Measurements from ENCODE around the gene FOSL1.

The FOSL1 gene

DNA sequence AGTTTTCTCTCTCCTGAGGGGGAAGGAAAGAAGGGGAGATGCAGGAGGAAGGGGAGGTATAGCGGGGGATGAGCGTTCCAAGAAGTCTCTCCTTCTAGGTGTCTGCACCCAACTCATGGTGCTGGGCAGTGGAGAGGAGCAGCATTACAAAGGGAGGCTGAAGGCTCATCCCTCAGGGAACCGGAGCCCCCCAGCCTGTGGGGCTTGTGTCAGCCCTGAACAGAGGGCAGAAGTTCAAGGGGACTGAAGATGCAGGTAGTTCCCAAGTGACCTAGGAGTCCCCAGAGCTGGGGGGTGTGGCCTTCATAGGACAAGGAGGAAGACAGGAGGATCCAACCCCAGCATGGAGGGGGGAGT lies 16.9 kb upstream of the FOSL1 start:
- no peaks in the 10 kb centered on the region for H3K9me3 ChIP-seq (ENCODE audit: low read length)
- H3K27ac ChIP-seq (ENCODE audit: low read depth, low read length, poor library complexity, severe bottlenecking): no peak overlapping the region
- TF ChIP-seq, protein P1, sequence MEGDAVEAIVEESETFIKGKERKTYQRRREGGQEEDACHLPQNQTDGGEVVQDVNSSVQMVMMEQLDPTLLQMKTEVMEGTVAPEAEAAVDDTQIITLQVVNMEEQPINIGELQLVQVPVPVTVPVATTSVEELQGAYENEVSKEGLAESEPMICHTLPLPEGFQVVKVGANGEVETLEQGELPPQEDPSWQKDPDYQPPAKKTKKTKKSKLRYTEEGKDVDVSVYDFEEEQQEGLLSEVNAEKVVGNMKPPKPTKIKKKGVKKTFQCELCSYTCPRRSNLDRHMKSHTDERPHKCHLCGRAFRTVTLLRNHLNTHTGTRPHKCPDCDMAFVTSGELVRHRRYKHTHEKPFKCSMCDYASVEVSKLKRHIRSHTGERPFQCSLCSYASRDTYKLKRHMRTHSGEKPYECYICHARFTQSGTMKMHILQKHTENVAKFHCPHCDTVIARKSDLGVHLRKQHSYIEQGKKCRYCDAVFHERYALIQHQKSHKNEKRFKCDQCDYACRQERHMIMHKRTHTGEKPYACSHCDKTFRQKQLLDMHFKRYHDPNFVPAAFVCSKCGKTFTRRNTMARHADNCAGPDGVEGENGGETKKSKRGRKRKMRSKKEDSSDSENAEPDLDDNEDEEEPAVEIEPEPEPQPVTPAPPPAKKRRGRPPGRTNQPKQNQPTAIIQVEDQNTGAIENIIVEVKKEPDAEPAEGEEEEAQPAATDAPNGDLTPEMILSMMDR (IDR thresholded peaks at IDR 0.05; ENCODE audit: low read length): no peak
- TF ChIP-seq EZH2 (IDR thresholded peaks at IDR 0.05; ENCODE audit: borderline replicate concordance, low read length): no peak
- H3K27me3 ChIP-seq (ENCODE audit: insufficient read depth, low read length): no peaks in the 10 kb centered on the region
- H2AFZ ChIP-seq (ENCODE audit: low read length): no peak overlapping the region
- no peak overlapping the region for H3K4me3 ChIP-seq (ENCODE audit: low read depth, low read length, poor library complexity, severe bottlenecking)
- H3K9ac ChIP-seq (ENCODE audit: low read length): no peak overlapping the region
- no peaks in the 10 kb centered on the region for H3F3A ChIP-seq (ENCODE audit: insufficient read depth, low read length)
- peaks cover 24% of the 10 kb centered on the region for H3K4me1 ChIP-seq (ENCODE audit: insufficient read depth, low read length, severe bottlenecking)
- H4K20me1 ChIP-seq (ENCODE audit: insufficient read depth, low read length): no peaks in the 10 kb centered on the region
- H3K36me3 ChIP-seq (ENCODE audit: insufficient read depth, low read length): no peaks in the 10 kb centered on the region
- no peak overlapping the region for H3K4me2 ChIP-seq (ENCODE audit: low read length)
- H3K9me2 ChIP-seq (ENCODE audit: low read depth, low read length): no peaks in the 10 kb centered on the region
- H3K79me2 ChIP-seq (ENCODE audit: insufficient read depth, low read length): no peaks in the 10 kb centered on the region

DNA sequence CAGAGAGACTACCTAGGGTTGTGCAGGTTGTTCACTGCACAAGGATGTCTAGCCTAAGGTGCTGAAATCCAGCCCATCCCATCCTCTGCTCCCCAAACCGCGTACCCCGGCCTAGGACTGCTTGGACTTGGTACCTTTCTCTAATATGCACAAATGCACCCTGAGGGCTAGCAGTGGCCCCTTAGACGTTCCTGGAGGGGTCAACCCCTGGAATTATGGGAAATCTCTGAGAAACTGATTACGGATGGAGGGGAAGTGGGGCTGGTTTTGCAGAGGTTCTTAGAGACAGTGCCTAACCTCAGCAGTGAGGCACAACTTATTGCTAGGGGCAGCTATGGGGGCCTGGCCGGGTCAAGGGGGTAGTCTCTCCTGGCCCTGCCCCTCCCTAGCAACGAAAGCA lies 16.2 kb upstream of the FOSL1 start:
- Histone ChIP-seq H3K9me3 (ENCODE audit: low read length) (no peaks in the 10 kb centered on the region), H3K4me3 (ENCODE audit: low read depth, low read length, poor library complexity, severe bottlenecking) (no peak overlapping the region), H3K79me2 (ENCODE audit: insufficient read depth, low read length) (no peaks in the 10 kb centered on the region), H3K9me2 (ENCODE audit: low read depth, low read length) (no peaks in the 10 kb centered on the region), H4K20me1 (ENCODE audit: insufficient read depth, low read length) (no peaks in the 10 kb centered on the region), H2AFZ (ENCODE audit: low read length) (no peak overlapping the region), H3F3A (ENCODE audit: insufficient read depth, low read length) (no peaks in the 10 kb centered on the region), H3K36me3 (ENCODE audit: insufficient read depth, low read length) (no peaks in the 10 kb centered on the region), H3K4me2 (ENCODE audit: low read length) (no peak overlapping the region), H3K4me1 (ENCODE audit: insufficient read depth, low read length, severe bottlenecking) (peaks cover 24% of the 10 kb centered on the region), H3K27me3 (ENCODE audit: insufficient read depth, low read length) (no peaks in the 10 kb centered on the region), H3K9ac (ENCODE audit: low read length) (no peak overlapping the region), H3K27ac (ENCODE audit: low read depth, low read length, poor library complexity, severe bottlenecking) (no peak overlapping the region)
- TF ChIP-seq, protein P1 (IDR thresholded peaks at IDR 0.05; ENCODE audit: low read length): no peak
- TF ChIP-seq EZH2 (IDR thresholded peaks at IDR 0.05; ENCODE audit: borderline replicate concordance, low read length): no peak

DNA sequence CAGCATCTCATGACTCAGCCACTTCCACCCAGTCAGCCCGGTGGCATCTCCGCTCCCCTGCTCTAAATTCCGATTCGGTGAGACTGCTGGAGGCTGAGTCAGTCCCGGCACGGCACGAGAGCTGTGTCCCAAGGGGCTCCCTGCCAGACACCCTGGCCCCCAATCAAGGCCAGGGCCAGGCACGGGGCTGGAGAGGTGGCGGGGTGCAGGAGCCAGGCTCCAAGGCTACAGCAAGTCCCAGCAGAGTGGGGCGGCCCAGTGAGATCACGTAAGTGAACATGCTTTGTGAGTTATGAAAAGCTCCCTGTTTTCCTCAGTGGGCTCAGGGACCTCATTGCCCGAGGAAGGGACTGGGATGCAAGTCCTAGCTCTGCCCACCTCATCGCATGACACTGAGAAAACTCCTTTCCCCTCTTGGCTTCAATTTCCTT lies 15.6 kb upstream of the FOSL1 start:
- Histone ChIP-seq H3K9me3 (ENCODE audit: low read length) (no peaks in the 10 kb centered on the region), H3K4me3 (ENCODE audit: low read depth, low read length, poor library complexity, severe bottlenecking) (no peak overlapping the region), H4K20me1 (ENCODE audit: insufficient read depth, low read length) (no peaks in the 10 kb centered on the region), H3K4me1 (ENCODE audit: insufficient read depth, low read length, severe bottlenecking) (peaks cover 24% of the 10 kb centered on the region), H3K9me2 (ENCODE audit: low read depth, low read length) (no peaks in the 10 kb centered on the region), H3K9ac (ENCODE audit: low read length) (no peak overlapping the region), H3K79me2 (ENCODE audit: insufficient read depth, low read length) (no peaks in the 10 kb centered on the region), H3K27me3 (ENCODE audit: insufficient read depth, low read length) (no peaks in the 10 kb centered on the region), H3K36me3 (ENCODE audit: insufficient read depth, low read length) (no peaks in the 10 kb centered on the region), H3K27ac (ENCODE audit: low read depth, low read length, poor library complexity, severe bottlenecking) (no peak overlapping the region), H2AFZ (ENCODE audit: low read length) (no peak overlapping the region), H3F3A (ENCODE audit: insufficient read depth, low read length) (no peaks in the 10 kb centered on the region), H3K4me2 (ENCODE audit: low read length) (no peak overlapping the region)
- TF ChIP-seq, protein P1 (IDR thresholded peaks at IDR 0.05; ENCODE audit: low read length): no peak
- TF ChIP-seq EZH2 (IDR thresholded peaks at IDR 0.05; ENCODE audit: borderline replicate concordance, low read length): no peak
